A549 (cell line): ENCODE measurements around the gene SH2B3.

Source experiments
- CHD2 ChIP-seq: fragments of 150-350 bp; IDR thresholded peaks from 2 replicates; pipeline ENCODE4 v1.6.1; 2014; ENCODE audit warnings: low read length; ENCODE audit not compliant: partially characterized antibody
- HDAC2 ChIP-seq: fragments of 200-600 bp; sonication (generic); IDR thresholded peaks from 2 replicates; pipeline ENCODE4 v1.6.1; 2016
- MAFK ChIP-seq: fragments of 450-650 bp; IDR thresholded peaks from 2 replicates; pipeline ENCODE4 v1.6.1; 2014; ENCODE audit not compliant: partially characterized antibody
- PHF8 ChIP-seq: fragments of 200-600 bp; sonication (generic); IDR thresholded peaks from 2 replicates; pipeline ENCODE4 v1.6.1; 2016; ENCODE audit warnings: low read depth, mild to moderate bottlenecking, antibody characterized with exemption, moderate library complexity, borderline replicate concordance
- POLR2A ChIP-seq: IDR thresholded peaks from 2 replicates; pipeline ENCODE4 v1.6.1; 2012; ENCODE audit warnings: mild to moderate bottlenecking, low read length
- RAD21 ChIP-seq, 2 experiments: fragments of >200 bp in 1 of 2; sonication (Bioruptor Twin) in 1 of 2; formaldehyde crosslinking in 1 of 2; IDR thresholded peaks in 1 of 2; conservative IDR thresholded peaks in 1 of 2; 2 replicates in 1 of 2; 3 replicates in 1 of 2; pipeline ENCODE4 v1.6.1; 2012 to 2018; ENCODE audit warnings: inconsistent platforms in 1 of 2
- RNF2 ChIP-seq: fragments of 200-600 bp; sonication (generic); IDR thresholded peaks from 2 replicates; pipeline ENCODE4 v1.6.1; 2016; ENCODE audit warnings: low read depth, mild to moderate bottlenecking, antibody characterized with exemption, moderate library complexity, borderline replicate concordance
- SMC3 ChIP-seq: fragments of >200 bp; sonication (Bioruptor Twin); formaldehyde crosslinking; IDR thresholded peaks from 3 replicates; pipeline ENCODE4 v1.6.1; 2018; ENCODE audit warnings: inconsistent platforms
- TFCP2L1 ChIP-seq: fragments of 250-450 bp; sonication (Bioruptor Pico); IDR thresholded peaks from 2 replicates; pipeline ENCODE4 v1.5.0; 2021; ENCODE audit warnings: mild to moderate bottlenecking
- TF ChIP-seq, protein P1 (sequence below): fragments of >200 bp; sonication (Bioruptor Twin); formaldehyde crosslinking; IDR thresholded peaks from 3 replicates; pipeline ENCODE4 v1.5.1; 2016
- TF ChIP-seq, protein P2 (sequence below): IDR thresholded peaks from 2 replicates; pipeline ENCODE4 v1.6.1; 2012
- TF ChIP-seq, protein P3 (sequence below): IDR thresholded peaks from 2 replicates; pipeline ENCODE4 v1.6.1; 2012
- TF ChIP-seq, protein P4 (sequence below): fragments of >200 bp; sonication (Bioruptor Twin); formaldehyde crosslinking; IDR thresholded peaks from 3 replicates; pipeline ENCODE4 v1.6.1; 2016
- TF ChIP-seq, protein P5 (sequence below): fragments of 450-650 bp; IDR thresholded peaks from 2 replicates; pipeline ENCODE4 v1.6.1; 2014; ENCODE audit warnings: antibody characterized with exemption

DNA sequence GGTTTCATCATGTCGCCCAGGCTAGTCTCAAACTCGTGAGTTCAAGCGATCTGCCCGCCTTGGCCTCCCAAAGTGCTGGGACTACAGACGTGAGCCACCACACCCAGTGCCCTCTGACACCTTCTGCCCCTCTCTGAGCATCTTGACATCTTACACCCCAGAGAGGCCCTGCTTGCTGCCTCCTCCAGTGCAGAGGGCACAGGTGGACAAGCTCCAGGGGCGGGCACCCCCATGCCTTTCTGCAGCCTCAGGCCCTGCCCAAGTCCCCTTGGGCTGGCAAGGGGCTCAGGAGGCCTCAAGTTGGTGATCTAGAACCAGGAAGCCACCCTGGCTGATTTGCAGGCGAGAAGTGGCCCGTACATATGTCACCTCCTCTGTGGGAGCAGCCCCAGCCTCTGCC, 11.2 kb upstream of the SH2B3 start:
- TF ChIP-seq, protein P1, sequence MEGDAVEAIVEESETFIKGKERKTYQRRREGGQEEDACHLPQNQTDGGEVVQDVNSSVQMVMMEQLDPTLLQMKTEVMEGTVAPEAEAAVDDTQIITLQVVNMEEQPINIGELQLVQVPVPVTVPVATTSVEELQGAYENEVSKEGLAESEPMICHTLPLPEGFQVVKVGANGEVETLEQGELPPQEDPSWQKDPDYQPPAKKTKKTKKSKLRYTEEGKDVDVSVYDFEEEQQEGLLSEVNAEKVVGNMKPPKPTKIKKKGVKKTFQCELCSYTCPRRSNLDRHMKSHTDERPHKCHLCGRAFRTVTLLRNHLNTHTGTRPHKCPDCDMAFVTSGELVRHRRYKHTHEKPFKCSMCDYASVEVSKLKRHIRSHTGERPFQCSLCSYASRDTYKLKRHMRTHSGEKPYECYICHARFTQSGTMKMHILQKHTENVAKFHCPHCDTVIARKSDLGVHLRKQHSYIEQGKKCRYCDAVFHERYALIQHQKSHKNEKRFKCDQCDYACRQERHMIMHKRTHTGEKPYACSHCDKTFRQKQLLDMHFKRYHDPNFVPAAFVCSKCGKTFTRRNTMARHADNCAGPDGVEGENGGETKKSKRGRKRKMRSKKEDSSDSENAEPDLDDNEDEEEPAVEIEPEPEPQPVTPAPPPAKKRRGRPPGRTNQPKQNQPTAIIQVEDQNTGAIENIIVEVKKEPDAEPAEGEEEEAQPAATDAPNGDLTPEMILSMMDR: no peak
- TF ChIP-seq POLR2A: no peak
- TF ChIP-seq, protein P2, sequence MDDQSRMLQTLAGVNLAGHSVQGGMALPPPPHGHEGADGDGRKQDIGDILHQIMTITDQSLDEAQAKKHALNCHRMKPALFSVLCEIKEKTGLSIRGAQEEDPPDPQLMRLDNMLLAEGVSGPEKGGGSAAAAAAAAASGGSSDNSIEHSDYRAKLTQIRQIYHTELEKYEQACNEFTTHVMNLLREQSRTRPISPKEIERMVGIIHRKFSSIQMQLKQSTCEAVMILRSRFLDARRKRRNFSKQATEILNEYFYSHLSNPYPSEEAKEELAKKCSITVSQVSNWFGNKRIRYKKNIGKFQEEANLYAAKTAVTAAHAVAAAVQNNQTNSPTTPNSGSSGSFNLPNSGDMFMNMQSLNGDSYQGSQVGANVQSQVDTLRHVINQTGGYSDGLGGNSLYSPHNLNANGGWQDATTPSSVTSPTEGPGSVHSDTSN: no peak
- TF ChIP-seq HDAC2: no peak
- TF ChIP-seq, protein P3, sequence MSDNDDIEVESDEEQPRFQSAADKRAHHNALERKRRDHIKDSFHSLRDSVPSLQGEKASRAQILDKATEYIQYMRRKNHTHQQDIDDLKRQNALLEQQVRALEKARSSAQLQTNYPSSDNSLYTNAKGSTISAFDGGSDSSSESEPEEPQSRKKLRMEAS: no peak
- no peak for TF ChIP-seq CHD2
- TF ChIP-seq TFCP2L1 (CRISPR knock-in tag): no peak
- TF ChIP-seq PHF8: no peak
- TF ChIP-seq SMC3: no peak
- TF ChIP-seq RNF2: no peak
- TF ChIP-seq, protein P4, sequence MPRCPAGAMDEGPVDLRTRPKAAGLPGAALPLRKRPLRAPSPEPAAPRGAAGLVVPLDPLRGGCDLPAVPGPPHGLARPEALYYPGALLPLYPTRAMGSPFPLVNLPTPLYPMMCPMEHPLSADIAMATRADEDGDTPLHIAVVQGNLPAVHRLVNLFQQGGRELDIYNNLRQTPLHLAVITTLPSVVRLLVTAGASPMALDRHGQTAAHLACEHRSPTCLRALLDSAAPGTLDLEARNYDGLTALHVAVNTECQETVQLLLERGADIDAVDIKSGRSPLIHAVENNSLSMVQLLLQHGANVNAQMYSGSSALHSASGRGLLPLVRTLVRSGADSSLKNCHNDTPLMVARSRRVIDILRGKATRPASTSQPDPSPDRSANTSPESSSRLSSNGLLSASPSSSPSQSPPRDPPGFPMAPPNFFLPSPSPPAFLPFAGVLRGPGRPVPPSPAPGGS: no peak
- TF ChIP-seq MAFK: no peak
- TF ChIP-seq RAD21 (conservative IDR thresholded peaks at IDR 0.05 in 1 of 2, IDR thresholded peaks at IDR 0.05 in 1 of 2): no peak
- TF ChIP-seq, protein P5, sequence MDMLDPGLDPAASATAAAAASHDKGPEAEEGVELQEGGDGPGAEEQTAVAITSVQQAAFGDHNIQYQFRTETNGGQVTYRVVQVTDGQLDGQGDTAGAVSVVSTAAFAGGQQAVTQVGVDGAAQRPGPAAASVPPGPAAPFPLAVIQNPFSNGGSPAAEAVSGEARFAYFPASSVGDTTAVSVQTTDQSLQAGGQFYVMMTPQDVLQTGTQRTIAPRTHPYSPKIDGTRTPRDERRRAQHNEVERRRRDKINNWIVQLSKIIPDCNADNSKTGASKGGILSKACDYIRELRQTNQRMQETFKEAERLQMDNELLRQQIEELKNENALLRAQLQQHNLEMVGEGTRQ: no peak
